Measurements from ENCODE around the gene SLTM. TPM values are rescaled to one million over a fixed set of nuclear protein-coding genes. Genes with fewer than 3 reads are reported as not detected.
"Not testable (repeated sequence)": the region's sequence is repeated elsewhere in the genome, so short reads cannot be mapped to it uniquely, and the experiment has no call there.

SLTM gene
- 52.6 and 71.2 TPM in 2 replicates for total RNA-seq (2014; rRNA removed)
- 27.9 TPM for polyA plus RNA-seq (2012)

DNA sequence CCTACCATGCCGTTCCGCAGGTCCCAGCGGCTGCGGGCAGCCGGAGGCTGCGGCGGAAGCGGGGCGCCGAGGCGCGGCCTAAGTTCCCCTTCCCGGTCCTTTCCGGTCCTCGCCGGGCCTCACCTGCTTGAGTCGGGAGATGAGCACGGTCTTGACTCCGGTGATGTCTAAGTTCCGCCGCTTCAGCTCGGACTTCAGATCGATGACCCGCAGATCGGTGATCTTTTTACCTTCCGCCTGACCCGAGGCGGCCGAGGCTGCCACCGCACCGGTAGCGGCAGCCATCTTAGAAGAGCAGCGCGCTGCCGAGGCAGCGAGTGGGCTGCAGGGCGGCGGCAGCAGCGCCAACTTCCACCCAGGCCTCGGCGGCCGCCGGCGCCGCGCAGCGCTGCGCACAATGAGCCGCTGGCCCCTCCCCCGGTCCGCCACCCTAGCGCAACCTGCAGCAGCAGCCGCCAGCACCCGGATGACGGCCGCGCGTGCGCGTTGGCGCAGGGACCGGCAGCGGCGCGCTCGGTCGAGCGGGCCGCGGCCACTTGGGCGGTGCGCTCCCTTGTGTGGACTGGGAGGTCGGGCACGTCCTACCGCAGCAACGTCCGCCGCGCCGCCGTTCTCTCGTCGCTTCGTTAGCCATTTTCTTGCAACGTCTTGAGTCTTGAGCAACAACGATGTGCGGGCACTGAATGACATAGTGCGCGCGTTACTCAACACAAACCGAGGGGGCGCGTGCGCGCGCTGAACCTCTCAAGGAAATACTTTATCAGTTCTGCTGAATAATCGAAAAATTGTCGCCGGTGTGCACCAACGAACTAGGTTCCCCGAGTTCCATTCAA, at the start of gene SLTM:
SLTM (minus strand) TSS at position 399 of the 833 bp plus-strand sequence; CDS start at position 285, 114 bp downstream.
- peak; percentile 94 for DNase-seq (ENCODE audit: low read depth)

GRCh38 chr15:58983261-58983660, 49.8 kb upstream of the SLTM start:
- no peak for DNase-seq (ENCODE audit: low read depth)

- no peak for DNase-seq (ENCODE audit: low read depth)
Measured at GRCh38 chr15:58981808-58982475, 48.5 kb upstream of the SLTM start.

DNA sequence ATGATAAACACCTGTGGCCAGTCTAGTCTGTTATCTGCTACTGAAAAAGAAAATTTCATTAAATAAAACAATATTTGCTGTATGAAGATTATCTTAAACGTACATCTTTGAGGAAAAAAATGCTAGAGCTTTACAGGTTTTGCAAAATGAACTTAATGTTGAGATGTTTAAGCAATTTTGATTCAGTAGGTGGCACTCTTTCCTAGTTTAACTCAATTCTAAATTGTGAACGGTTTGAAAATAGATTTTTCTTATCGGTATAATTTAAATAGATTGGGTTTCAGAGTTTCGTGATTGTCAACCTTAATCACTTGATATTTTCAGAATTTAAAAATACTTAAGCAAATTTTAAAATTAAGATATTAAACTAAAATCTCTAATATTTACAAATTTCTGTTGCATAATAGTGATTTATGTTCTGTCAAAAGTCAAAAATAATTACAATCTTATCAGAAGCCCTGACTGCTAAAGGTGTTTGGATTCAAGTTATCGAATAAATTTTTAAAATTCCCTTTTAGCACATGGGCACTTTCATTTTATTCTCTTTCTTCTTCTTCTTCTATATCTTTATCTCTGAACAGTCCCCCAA, 47.0 kb upstream of the SLTM start:
- DNase-seq (ENCODE audit: low read depth), result peak; percentile 41

DNA sequence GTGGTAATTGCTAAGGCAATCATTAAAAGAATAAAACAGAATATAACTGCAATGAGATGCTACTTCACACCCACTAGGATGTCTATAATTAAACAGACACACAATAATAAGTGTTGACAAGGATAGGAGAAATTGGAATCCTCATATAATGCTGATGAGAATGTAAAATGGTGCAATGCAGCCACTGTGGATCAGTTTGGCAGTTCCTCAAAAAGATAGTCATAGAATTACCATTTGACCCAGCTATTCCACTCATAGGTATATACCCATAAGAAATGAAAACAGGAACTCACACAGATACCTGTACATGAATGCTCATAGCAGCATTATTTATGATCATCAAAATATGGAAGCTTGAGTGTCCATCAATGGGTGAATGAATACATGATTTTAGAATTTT, 44.4 kb upstream of the SLTM start:
- DNase-seq (ENCODE audit: low read depth), result no peak

DNA sequence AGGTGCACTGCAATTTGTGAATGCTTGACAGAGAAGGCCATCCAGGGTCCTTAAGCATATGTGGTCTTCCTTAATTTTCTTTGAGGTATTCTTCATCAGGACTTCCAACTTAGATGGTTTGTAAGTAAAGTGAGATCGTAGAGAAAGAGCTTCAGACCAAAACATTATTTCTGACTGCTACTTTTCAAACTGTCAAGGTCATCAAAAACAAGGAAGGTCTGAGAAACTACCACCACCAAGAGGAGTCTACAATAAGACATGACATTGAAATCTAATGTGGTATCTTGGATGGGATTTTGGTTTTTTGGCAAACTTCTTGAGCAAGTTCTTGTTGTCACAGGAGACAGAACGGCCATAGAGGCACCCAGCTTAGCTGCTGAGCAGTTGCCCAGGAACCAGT, 34.0 kb upstream of the SLTM start:
- no peak for DNase-seq (ENCODE audit: low read depth)

DNA sequence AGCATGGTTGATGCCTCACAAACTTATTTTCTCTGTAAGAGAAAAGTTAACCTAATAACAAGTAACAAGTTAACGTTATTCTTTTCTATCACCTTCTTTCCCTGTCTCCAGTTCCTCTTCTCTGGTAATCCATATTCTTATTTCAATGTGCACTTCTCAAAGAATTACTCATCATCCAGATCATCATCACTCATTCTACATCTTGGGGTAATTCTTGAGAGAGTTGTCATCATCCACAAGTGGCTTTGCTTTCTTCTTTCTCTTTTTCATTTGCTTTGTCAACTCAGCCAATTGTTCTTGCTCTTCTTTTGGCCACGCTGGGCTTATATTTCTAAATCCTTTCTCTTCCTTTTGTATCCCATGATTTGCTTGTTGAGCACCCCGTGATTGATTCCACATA, 33.2 kb upstream of the SLTM start:
- peak; percentile 36 for DNase-seq (ENCODE audit: low read depth)

DNA sequence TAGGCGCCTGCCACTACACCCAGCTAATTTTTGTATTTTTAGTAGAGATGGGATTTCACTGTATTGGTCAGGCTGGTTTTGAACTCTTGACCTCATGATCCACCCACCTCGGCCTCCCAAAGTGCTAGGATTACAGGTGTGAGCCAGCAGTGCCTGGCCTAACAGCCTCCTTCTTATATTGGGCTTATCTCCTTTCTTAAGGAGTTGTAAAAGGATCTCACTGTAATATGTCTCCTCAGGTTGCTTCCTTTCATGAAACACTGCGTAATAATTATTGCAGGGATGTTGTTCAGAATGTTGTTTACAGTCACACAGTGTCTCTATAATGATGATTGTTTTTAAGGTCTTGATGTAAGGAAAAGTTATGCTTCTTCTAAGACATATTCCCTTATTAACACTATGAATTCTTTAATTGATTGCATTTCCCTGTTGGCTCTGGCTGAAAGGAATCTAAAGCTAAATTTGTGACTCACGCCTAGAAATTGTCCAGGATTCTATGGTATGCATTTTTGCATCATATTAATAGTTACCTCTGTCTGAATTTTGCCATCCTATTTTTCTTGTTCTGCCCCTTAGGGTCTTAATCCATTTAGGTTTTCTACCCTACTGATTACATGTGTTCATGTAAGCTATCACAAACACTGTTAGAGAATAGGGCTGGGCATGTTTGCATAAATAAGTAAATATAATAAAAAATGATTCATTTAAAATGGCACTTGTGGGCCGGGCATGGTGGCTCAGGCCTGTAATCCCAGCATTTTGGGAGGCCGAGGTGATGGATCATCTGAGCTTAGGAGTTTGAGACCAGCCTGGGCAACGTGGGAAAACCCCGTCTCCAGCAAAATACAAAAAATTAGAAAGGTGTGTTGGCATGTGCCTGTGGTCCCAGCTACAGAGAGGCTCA, 29.4 kb upstream of the SLTM start:
- no peak for DNase-seq (ENCODE audit: low read depth)

- no peak for DNase-seq (ENCODE audit: low read depth)
Measured at GRCh38 chr15:58962136-58962535, 28.7 kb upstream of the SLTM start.

DNA sequence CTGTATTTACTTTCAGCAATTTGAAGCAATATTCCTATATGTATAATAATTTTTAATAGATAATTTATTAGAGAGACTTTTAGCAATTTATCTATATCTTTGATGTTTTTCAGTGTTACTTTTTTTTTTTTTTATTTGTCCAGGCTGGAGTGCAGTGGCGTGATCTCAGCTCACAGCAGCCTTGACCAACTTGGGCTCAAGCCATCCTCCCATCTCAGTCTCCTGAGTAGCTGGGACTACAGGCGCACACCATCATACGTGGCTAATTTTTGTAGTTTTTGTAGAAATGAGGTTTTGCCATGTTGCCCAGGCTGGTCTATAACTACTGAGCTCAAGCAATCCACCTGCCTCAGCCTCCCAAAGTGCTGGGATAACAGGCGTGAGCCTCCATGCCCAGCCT, 25.3 kb upstream of the SLTM start:
- DNase-seq (ENCODE audit: low read depth), result no peak

GRCh38 chr15:58957101-58957973, 23.9 kb upstream of the SLTM start:
- peak; percentile 76 for DNase-seq (ENCODE audit: low read depth)

DNA sequence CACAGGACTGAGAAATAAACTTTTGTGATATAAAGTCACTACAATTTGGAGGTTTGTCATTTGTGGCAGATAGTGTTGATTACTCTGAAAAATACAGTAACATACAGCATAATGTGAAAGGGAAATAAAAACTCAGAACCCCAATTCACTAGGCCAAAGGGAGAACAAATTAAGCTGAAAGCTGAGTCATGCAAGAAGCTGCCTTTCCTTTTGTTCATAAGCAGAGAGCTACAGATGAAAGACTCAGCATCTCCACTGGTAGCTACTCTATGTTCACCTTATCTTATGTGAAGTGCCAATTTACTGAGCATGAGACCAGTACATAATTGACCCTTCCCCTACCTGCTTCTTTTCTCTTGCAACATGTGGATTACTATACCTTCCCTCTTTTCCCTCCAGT, 19.3 kb upstream of the SLTM start:
- DNase-seq (ENCODE audit: low read depth), result no peak

- DNase-seq (ENCODE audit: low read depth), result peak; percentile 39
Measured at GRCh38 chr15:58951388-58952007, 18.0 kb upstream of the SLTM start.

GRCh38 chr15:58947179-58947578, 13.7 kb upstream of the SLTM start:
- no peak for DNase-seq (ENCODE audit: low read depth)

DNA sequence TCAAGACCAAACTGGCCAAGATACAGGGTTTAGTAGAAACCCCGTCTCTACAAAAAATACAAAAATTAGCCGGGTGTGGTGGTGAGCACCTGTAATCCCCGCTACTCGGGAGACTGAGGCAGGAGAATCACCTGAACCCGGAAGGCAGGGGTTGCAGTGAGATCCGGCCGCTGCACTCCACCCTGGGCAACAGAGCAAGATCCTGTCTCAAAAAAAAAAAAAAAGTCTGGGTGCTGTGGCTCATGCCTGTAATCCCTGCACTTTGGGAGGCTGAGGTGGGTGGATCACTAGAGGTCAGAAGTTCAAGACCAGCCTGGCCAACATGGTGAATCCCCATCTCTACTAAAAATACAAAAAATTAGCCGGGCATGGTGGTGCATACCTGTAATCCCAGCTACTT, 1.5 kb upstream of the SLTM start:
- DNase-seq (ENCODE audit: low read depth), result not testable (repeated sequence)

DNA sequence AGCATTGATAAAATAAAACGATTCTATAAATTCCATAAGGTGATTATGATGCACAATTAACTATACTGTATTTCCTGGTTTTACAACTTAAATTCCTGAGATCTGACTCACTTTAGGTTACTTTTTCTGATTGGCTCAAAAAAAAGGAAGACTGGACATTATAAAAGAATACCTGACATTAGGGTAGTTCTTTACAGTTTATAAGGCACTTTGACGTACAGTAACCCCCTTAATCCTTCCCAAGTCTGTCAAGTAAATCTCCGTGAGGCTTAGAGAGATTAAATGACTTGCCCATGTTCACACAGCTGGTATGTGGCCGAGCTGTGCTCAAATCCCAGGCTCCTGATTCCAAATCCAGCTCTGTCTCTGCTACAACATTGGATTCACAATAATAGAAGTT, 1.0 kb upstream of the SLTM start:
- no peak for DNase-seq (ENCODE audit: low read depth)

- no peak for DNase-seq (ENCODE audit: low read depth)
Measured at GRCh38 chr15:58934114-58934447, 602 bp upstream of the SLTM start.

- DNase-seq (ENCODE audit: low read depth), result peak; percentile 38
Measured at GRCh38 chr15:58932710-58933280, 684 bp downstream of the SLTM start.

DNA sequence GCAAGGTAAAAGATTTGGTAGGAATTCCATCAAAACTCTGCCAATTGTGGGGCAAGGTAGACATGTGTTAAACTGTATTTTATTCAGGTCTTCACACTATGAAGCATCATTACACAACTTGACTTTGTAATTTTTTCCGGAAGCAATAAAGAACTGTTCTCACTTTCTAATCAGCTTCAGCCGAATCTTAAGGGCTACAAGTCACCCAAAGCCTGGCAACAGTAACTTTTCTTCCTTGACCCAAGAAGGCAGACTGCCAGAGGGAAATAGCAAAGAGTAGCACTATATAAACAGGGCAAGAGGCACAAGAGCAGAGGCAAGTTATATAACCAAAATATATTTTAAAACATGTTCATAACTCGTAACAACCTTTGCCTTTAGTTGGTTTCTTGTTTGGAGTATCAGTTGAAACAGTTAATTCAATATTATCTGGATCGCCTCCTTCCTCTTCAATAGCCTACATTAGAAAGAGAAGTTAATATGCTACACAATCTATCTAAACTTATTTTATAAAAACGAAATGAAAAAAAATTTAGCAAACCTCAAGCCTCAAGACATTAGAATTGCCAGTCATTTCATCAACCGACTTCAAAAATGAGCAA, 1.4 kb downstream of the SLTM start:
- DNase-seq (ENCODE audit: low read depth), result peak; percentile 33

All from LHCN-M2 (cell line).